HG03439 (cell line): ENCODE results near the gene PPP1R16B.
A peak's percentile ranks its signal among the peaks of the same experiment; 100 is the strongest.
"Not testable (repeated sequence)": the region's sequence is repeated elsewhere in the genome, so short reads cannot be mapped to it uniquely, and the experiment has no call there.

ENCODE experiments used
- ATAC-seq: cut with Tn5 transposase; IDR thresholded peaks from one replicate; pipeline ENCODE4 v1.9.1; 2021; ENCODE audit warnings: mild to moderate bottlenecking, moderate library complexity; ENCODE audit not compliant: unreplicated experiment

The PPP1R16B gene

DNA sequence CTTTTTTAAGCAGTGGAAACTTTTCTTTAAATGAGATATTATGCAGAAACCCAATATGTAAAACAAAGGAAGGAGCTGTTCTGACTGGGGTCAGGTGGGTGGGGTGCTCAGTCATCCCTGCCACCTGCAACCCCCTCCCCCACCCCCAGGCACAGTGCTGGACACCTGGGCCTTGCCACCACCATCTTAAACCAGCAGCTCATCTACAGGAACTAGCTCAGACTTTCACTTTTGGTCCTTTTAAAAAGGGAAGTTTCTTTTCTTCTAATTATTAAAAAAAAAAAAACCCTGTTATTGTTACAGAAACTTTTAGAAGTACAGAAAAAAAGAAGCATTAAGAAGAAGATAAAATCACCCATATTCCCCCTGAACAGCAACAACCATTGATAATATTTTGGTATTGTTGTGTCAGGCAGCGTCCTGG is 37.1 kb downstream of the PPP1R16B start:
- peak; percentile 81 for ATAC-seq

DNA sequence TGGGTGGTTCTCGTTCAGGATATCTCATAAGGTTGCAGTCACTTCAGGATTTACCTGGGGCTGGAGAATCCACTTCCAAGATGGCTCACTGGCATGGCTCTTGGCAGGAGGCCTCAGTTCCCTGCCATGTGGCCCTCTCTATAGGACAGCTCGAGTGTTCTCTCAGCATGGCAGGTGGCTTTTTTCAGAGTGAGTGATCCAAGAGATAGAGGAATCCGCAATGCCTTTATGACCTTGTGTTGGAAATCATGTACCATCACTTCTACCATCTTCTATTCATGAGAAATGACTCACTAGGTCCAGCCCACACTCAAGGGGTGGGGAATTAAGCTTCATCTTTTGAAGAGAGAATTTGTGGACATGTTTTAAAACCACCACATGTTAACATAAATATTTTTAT is 37.8 kb downstream of the PPP1R16B start:
- ATAC-seq: no peak

DNA sequence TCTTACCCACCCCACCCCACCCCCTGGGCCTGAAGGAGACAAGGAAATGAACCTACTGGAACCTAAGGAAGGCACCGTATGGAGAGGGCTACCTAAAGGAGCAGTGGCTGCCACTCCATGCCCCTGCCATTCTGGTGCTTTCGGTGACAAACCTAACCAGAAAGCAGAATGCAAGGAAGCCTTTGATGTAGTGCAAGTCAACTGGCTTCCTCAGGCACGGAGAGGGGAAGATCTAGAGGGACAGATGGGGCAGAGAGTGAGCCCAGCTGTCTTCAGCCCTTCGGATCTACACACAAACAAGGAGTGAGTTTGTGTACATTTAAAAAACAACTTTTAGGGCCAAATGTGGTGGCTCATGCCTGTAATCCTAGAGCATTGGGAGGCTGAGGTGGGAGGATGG is 39.5 kb downstream of the PPP1R16B start:
- no peak for ATAC-seq

DNA sequence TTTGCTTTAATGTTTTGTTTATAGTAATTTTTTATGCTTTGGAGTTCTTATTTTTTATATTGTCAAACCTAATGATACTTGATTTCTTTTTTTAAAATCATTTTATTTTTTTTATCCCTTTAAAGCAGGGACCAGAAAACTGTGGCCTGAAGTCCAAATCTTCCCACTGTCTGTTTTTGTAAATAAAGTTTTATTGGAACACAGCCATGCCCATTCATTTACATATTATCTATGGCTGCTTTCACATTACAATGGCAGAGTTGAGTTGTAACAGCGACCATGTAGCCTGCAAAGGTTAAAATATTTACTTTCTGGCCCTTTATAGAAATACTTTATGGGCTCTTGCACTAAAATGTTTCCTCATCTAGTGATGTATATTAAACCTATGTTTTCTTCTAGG is 42.3 kb downstream of the PPP1R16B start:
- no peak for ATAC-seq

DNA sequence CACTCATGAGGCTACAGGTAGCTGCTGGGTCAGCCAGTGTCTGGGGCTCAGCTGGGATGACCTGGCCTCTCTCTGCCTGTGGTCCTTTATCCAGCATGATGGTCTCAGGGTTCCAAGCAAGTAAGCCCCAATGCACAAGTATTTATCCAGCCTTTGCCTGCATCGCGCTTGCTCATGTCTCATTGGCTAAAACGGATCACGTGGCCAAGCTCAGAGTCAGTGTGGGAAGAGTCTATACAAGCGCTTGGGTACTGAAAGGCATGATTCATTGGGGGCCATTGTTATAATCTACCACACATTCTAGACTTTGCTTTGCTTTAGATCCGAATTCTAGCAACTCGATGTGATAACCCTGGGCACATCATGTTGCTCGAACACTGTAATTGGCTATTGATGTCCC is 48.3 kb downstream of the PPP1R16B start:
- ATAC-seq: no peak

DNA sequence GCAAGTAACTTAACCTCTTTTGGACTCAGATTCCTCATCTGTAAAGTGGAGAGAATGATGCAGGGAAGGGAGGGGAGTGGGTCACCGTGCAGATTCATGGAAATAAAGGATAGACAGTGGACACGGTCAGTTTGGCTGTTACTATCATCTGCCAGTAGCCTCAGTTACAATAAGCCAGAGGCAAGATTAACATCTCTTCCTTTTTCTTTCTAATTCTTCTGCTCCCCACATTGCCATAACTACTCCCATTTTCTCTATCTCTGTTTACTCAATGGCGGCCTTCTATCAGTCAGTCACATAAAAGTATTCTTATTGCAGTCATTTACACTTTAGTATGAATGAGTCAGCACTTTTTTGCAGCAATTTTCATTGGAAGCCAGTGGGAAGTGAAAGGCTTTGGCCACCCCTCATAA is 49.2 kb downstream of the PPP1R16B start:
- ATAC-seq: no peak

DNA sequence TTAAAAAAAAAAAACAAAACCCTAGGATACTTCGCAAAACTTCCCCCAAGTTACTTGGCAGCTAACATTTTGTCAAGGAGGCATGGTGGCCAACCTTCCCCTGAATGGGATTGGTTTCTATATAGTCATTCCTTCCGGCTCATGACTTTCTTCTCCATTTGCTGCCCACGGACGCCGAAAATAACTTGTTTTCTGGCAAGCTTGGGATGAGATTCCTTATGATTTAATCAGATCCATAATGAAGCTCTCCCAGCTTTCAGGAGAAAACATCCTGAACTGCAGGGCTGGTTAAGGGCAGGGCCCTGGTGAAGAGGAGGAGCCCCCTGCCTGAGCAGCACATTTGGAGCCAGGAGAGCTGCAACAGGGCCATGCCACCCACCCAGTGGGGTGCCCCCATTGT is 49.9 kb downstream of the PPP1R16B start:
- ATAC-seq: no peak

DNA sequence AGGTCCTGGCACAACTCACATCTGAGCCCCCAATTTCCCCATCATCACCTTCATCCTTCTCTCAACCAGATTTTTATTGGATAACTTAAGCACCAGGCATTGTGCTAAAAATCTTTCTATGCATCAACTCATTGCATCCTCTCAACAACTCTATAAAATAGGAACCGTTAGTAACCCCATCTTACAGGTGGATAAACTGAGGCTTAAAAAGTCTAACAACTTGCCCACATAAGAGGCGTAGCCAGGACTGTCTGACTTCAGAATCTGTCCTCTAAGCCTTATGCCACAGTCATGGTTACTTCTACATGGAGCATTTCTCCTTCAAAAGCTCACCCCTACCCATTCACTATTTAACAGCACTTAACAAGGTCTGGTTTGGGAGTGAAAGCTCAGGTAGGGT is 51.1 kb downstream of the PPP1R16B start:
- no peak for ATAC-seq

DNA sequence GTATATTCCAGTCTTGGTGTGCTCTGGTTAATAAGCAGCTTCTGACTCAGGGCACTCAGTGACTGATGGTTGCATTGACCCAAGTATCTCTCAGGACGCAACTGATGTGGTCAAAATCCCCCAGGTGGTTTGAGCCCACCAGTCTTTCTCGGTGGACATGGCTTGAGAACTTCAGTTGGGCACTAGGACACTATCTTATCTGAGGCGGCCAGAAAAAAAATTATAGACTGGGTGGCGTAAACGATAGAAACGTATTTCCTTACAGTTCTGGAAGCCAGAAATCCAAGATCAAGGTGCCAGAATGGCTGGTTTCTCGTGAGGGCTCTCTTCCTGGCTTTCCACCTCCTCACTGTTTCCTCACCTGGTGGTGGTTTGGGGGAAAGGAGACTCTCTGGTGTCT is 52.2 kb downstream of the PPP1R16B start:
- ATAC-seq: no peak

DNA sequence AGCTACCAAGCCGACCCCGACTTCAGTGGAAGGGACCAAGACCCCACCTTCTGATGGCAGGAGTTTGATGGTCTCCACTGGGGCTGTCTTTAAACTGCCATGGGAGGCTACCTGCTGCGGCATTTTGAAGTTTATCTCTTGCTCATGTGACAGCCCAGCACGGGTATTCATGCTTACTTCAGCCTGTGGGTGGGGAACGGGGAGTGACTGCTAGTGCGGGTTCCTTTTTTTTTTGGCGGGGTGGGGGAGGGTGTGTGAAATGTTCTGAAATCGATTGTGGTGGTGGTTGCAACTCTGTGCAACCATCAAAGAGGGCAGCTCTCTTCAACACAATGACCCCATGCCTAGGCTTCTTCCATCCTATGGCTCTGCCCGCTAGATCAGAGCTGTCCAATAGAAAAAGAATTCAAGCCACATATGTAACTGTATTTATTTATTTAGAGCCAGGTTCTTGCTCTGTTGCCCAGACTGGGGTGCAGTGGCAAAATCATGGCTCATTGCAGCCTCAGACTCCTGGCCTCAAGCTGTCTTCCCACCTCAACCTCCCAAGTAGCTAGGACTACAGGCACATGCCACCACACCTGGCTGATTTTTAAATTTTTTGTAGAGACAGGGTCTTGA is 53.7 kb downstream of the PPP1R16B start:
- no peak for ATAC-seq

DNA sequence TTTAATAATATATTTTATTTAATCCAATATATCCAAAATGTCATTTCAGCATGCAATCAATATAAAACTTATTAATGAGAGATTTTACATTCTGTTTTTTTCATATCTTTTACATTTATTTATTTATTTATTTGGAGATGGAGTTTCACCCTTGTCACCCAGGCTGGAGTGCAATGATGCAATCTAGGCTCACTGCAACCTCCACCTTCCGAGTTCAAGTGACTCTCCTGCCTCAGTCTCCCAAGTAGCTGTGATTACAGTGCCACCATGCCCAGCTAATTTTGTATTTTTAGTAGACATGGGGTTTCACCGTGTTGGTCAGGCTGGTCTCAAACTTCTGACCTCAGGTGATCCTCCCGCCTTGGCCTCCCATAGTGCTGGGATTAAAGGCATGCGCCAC is 54.4 kb downstream of the PPP1R16B start:
- not testable (repeated sequence) for ATAC-seq

DNA sequence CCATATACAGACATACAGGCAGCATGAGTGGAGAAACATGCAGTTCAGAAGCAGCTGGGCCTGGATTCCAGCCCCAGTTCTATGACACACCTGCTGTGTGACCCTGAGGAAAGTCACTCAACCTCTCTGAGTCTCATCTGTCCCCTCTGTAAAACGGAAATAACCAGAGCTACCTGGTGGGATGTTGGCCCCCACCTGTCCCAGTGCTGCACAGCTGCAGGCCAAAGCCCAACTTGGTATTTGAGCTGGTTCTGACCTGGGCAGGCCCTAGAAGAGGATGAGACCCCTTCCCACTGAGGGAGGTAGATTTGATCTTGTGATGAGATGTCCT is 55.5 kb downstream of the PPP1R16B start:
- no peak for ATAC-seq

DNA sequence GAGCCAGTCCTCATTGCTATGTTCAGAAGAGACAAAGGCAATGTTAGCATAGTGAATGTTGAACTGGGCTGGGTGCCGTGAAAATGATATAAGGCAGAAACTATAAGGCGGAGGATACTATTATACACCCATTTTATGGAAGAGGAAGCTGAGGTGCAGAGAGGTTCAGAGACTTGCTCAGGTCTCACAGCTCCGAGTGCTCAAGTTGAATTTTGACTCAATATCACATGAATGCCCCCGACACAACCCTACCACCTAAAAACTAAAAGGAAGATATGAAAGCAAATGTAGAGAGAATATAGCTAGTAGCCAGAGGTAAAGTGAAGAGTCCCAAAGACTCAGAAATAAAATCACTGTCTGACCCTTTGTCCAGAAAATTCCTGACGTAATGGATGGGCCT is 56.7 kb downstream of the PPP1R16B start:
- no peak for ATAC-seq

DNA sequence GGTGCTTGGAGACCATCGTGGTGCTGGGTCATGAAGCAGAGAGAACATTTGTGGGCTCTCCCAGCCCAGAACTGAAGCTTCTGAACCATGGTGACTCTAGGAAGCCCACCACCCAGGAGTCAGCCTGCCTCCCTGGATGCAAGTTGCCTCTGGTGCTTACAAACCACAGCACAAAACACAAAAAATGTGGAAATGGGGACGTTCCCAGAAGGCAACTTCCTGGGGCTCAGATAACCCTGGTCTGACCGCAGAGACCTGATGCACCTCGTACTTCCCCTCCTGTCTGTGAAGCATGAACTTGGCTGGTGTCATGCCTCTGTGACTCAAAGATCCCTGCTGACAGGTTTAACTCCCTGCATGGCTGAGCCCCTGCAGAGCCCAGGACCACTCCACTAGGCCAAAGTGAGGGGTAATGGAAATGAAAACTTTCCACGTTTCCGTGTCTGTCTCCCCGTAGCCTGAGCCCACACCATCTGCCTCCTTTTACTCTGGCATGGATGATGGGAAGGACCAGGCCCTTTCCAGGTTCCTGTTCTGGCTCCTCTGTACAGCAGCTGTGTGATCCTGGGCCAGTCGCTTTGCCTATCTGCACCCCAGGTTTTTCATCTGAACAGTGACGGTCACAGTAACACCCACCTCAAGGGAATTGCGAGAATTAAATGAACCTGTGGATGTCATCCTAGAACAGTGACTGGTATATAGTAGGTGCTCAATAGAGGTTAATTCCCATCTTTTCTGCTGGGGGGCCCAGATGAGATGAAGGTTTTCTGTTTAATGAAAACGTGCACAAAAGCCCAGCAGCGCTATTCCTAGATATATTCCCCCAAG is 57.7 kb downstream of the PPP1R16B start:
- peak; percentile 40 for ATAC-seq

DNA sequence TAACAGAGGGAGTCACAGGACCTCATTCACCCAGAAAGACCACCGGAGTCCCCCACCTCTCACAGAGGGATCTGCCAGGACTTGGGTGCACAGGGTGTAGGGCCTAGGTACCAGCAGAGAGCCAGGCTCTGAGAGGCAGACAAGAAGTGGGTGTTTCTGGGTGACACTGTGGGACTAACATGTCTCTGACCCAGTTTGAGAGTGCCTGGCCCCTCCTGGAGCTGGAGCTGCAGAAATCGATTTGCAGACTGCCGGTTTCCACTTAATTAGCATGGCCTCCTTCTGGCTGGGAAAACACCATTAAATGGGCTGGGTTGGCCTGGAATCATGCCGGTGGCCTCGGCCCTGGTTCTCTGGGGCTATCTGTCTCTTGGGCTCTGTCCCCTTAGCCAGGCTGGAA is 59.2 kb downstream of the PPP1R16B start:
- no peak for ATAC-seq

DNA sequence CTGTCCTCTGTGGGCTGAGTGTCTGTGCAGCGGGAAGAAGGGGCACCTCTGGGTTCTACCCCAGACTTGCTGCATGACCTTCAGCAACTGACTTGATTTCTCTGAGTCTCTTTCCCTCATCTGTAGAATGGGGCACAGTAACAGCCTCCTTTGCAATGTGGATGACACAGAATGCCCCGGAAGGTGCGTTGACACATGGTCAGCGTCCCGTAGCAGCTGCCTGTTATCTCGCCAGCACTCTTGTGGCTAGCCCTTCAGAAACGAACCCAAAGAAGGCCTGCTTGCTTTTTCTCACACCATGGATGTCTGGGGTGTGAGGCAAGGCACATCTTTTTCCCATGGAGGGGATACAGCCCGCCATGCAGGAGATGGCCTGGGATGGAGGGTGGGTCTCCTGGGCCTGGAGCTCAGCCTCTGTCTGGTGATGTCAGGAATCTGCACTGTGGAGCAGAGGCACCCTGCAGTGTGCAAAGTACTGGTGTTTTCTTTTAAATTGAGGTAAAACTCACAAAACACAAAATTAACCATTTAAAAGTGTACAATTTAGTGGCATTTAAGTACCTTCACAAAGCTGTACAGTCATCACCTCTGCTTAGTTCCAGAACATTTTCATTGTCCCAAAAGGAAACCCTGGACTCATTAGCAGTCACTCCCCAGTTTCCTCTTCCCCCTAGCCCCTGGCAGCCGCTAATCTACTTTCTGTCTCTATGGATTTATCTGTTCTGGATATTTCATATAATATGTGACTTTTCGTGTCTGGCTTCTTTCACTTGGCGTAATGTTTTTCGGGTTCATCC is 61.0 kb downstream of the PPP1R16B start:
- no peak for ATAC-seq

DNA sequence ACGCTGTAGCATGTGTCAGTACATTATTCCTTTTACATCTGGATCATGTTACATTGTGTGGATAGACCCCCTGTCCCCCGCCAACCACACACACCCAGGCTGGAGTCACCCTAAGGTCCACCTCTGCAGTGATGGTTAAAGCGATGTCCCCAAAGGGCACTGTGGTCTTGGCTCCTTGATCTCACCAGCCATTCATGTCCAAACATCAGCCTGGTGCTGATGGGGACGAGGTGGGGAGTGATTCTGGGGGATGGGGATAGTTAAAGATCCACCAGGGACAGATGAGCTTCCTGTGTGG is 61.5 kb downstream of the PPP1R16B start:
- no peak for ATAC-seq

DNA sequence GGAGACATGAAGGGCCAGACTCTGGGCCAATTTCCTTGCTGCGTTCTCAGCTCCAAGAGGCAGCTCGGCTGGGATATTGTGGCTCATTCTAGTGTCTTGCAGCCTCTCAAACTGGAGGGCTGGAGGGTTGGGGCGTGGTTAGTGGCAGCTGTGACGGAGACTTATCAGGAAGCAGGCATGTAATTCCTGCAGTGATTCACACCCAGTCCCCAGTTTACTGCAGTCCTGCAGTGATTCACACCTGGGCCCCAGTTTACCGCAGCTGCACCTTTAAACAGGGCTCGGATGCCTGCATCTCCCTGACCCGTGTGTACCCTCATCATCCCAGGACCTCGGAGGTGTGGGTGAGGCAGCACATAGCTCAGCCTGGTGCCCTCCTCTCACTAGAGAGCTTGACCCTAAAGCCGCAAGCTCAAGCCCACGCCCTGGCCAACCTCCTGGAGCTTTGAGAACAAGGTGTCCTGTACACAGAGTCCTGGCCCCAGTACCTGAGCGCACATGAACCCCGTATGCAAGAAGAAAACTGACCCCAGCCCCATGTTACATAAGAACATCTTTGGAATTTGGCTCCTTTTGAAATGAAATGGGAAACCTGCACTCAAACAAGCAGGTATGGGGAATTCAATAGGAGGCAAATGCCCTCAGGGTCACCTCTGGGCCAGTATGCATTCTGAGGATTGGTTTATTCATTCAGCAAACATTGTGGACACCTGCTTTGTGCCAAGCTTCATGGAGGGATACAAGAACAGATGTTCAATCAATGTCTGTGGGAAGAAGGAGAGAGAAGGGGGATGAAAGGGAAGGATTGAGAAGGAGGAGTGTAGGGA is 65.4 kb downstream of the PPP1R16B start:
- ATAC-seq: no peak

DNA sequence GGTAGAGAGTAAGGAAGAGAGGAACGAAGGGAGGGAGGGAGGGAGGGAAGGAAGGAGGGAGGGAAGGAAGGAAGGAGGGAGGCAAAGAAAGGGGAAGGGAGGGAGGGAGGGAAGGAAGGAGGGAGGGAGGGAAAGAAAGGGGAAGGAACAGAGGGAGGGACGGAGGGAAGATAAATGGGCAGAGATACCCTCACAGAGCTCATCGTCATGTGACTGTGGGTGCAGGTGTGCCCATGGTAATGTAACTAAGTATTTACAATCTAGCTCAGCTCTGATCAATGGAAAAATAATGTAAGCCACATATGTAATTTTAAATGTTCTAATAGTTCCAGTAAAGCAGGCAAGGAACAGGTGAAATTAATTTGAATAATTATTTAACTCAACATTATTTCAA is 66.1 kb downstream of the PPP1R16B start:
- ATAC-seq: no peak

DNA sequence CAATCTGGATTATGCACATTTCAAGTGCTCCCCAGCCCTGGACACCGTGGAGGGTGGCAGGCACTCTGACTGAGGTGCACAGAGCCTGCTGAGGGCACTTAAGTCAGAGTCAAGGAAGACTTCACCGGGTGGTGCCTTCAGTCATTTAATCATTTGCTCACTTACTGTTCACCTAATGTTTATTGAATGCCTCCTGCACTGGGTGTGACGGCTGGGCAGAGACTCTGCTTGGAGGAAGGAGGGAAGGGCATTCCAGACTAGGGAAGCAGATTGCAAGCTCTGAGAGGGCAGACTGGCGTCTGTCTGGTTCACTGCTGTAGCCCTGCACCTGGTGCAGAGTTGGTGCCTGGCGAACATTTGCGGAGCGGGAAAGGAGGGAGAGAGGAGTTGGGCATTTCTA is 66.5 kb downstream of the PPP1R16B start:
- no peak for ATAC-seq

DNA sequence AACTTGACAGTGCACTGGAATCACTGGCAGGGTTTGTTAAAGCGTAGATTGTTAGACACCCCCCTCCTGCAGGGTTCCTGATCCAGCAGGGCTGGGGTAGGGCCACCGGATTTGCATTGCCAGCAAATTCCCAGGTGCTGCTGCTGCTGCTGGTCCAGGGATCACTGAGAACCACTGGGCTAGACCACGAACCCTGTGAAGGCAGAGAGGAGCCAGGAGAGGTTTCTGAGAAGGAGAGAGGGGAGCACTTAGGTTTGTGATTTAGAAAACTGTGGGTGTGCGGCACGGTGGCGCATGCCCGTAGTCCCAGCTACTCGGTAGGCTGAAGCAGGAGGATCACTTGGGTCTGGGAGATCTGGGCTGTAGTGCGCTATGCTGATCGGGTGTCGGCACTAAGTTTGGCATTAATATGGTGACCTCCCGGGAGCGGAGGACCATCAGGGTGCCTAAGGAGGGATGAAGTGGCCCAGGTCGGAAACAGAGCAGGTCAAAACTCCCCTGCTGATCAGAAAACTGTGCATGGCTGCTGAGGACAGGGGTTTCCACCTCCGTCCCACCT is 67.1 kb downstream of the PPP1R16B start:
- peak; percentile 5 for ATAC-seq
